ENCODE results near the gene ATP8A2. TPM values are rescaled to one million over a fixed set of nuclear protein-coding genes. Genes with fewer than 3 reads are reported as not detected.

Gene ATP8A2
- total and polyA plus RNA-seq, 2 of the 8 experiments (the other 6 are each of a cell fraction or from before 2014, with no cell fraction given), result 2.4 to 8.3 TPM

DNA sequence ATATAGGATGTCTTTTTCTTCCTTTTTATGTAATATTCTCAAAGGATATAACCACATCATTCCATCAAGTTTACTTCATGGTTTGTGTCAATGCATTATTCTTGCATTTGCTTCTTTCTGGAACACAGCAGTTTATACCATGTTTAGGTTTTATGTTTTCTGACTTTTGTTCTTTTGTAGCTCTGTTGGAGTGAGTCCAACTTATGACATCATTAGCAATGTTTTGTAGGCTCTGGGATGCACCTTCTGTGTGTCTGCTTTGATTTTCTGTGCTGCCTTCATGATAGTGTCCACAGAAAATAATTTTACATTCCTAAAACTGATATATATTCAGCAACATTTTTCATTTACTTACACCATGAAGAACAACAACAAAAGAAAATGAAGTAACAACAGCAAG, 611.1 kb downstream of the ATP8A2 start:
- Histone ChIP-seq H3K23me2 (ENCODE audit: low read depth, low read length) (no peaks in the 10 kb centered on the region), H3K9me3 (ENCODE audit: insufficient read depth in 2 of 2, low read depth in 1 of 2, low read length in 1 of 2) (no peaks in the 10 kb centered on the region; a peak in 1 of 4 replicates), H3K18ac (ENCODE audit: extremely low read depth, low read length) (no peak overlapping the region), H3K4me3 (ENCODE audit: extremely low read depth in 1 of 4, insufficient read depth in 2 of 4, low read depth in 3 of 4, low read length in 4 of 4) (no peak overlapping the region), H3K14ac (ENCODE audit: insufficient read length) (no peak overlapping the region), H3K4me1 (replicated peaks in 1 of 4; ENCODE audit: control insufficient read depth in 3 of 4, insufficient read depth in 4 of 4, low read length in 3 of 4) (peaks cover 0 to 8% (median 5%) of the 10 kb centered on the region in 4 experiments; a peak in 5 of 7 replicates), H2BK120ac (replicated peaks; ENCODE audit: low read depth, low read length) (no peak overlapping the region), H4K5ac (ENCODE audit: insufficient read length, low read depth, low read length) (no peak overlapping the region), H2BK15ac (ENCODE audit: low read length) (no peak overlapping the region), H3K4ac (replicated peaks; ENCODE audit: insufficient read length, low read depth, low read length) (no peak overlapping the region), H2AK5ac (ENCODE audit: low read depth, low read length) (no peak overlapping the region), H2AFZ (ENCODE audit: low read length) (no peak overlapping the region), H2BK5ac (ENCODE audit: low read depth, low read length) (no peak overlapping the region), H2BK20ac (ENCODE audit: low read length) (no peak overlapping the region), H3K27ac (ENCODE audit: low read depth, low read length) (no peak overlapping the region), H4K20me1 (replicated peaks in 1 of 2; ENCODE audit: control insufficient read depth in 1 of 2, insufficient read depth in 2 of 2, low read length in 2 of 2) (no peaks in the 10 kb centered on the region), H3K79me1 (ENCODE audit: low read depth, low read length) (no peaks in the 10 kb centered on the region), H3K27me3 (replicated peaks in 1 of 4; ENCODE audit: control insufficient read depth in 3 of 4, extremely low read depth in 1 of 4, insufficient read depth in 3 of 4, low read length in 3 of 4) (no peaks in the 10 kb centered on the region), H4K91ac (replicated peaks; ENCODE audit: insufficient read length, low read length) (no peak overlapping the region), H3K56ac (replicated peaks; ENCODE audit: insufficient read length, low read depth, low read length) (no peak overlapping the region), H3K9ac (replicated peaks in 1 of 4; ENCODE audit: extremely low read depth in 1 of 4, low read depth in 3 of 4, low read length in 3 of 4) (no peak overlapping the region), H3K23ac (ENCODE audit: insufficient read length) (no peak overlapping the region), H3K79me2 (ENCODE audit: control insufficient read depth in 1 of 2, insufficient read depth in 2 of 2, low read length in 2 of 2) (no peaks in the 10 kb centered on the region), H4K8ac (ENCODE audit: extremely low read depth, insufficient read depth, low read length) (no peak overlapping the region), H3K36me3 (ENCODE audit: control insufficient read depth in 2 of 4, insufficient read depth in 4 of 4, low read length in 3 of 4) (no peaks in the 10 kb centered on the region), H3K4me2 (ENCODE audit: insufficient read depth in 1 of 2, low read depth in 2 of 2, low read length in 2 of 2) (no peak overlapping the region), H2BK12ac (ENCODE audit: low read depth, low read length) (no peak overlapping the region)
- FAIRE-seq, result no peak
- ChIA-PET CTCF (ENCODE audit: partially characterized antibody) (no interaction called here), POLR2A (ENCODE audit: partially characterized antibody) (no interaction called here)
- DNase-seq (ENCODE audit: low read depth in 1 of 2, low spot score in 2 of 2), result no peak
- TF ChIP-seq RNF2 (IDR thresholded peaks at IDR 0.05; ENCODE audit: borderline replicate concordance, low read depth, low read length, missing control alignments, poor library complexity, severe bottlenecking) (no peak), EGR1 (IDR thresholded peaks at IDR 0.05; ENCODE audit: borderline replicate concordance, low read depth, low read length) (no peak), ZNF274 (IDR thresholded peaks at IDR 0.05; ENCODE audit: borderline replicate concordance, extremely low read depth, low read length) (no peak), SIX5 (IDR thresholded peaks at IDR 0.05; ENCODE audit: low read depth, low read length) (no peak), RAD21 (IDR thresholded peaks at IDR 0.05 in 1 of 2, conservative IDR thresholded peaks at IDR 0.05 in 1 of 2; ENCODE audit: low read depth in 2 of 2, low read length in 2 of 2) (no peak), SAP30 (IDR thresholded peaks at IDR 0.05; ENCODE audit: insufficient read depth, insufficient replicate concordance, low read length) (no peak), CHD2 (IDR thresholded peaks at IDR 0.05; ENCODE audit: low read length) (no peak), EZH2 (IDR thresholded peaks at IDR 0.05; ENCODE audit: low read depth, low read length, severe bottlenecking) (no peak), SP1 (IDR thresholded peaks at IDR 0.05; ENCODE audit: low read depth, low read length) (no peak)
- TF ChIP-seq, protein P1, sequence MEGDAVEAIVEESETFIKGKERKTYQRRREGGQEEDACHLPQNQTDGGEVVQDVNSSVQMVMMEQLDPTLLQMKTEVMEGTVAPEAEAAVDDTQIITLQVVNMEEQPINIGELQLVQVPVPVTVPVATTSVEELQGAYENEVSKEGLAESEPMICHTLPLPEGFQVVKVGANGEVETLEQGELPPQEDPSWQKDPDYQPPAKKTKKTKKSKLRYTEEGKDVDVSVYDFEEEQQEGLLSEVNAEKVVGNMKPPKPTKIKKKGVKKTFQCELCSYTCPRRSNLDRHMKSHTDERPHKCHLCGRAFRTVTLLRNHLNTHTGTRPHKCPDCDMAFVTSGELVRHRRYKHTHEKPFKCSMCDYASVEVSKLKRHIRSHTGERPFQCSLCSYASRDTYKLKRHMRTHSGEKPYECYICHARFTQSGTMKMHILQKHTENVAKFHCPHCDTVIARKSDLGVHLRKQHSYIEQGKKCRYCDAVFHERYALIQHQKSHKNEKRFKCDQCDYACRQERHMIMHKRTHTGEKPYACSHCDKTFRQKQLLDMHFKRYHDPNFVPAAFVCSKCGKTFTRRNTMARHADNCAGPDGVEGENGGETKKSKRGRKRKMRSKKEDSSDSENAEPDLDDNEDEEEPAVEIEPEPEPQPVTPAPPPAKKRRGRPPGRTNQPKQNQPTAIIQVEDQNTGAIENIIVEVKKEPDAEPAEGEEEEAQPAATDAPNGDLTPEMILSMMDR (IDR thresholded peaks at IDR 0.05; ENCODE audit: control extremely low read depth in 1 of 3, insufficient read depth in 1 of 3, low read depth in 1 of 3, low read length in 3 of 3), result no peak
- TF ChIP-seq, protein P2, sequence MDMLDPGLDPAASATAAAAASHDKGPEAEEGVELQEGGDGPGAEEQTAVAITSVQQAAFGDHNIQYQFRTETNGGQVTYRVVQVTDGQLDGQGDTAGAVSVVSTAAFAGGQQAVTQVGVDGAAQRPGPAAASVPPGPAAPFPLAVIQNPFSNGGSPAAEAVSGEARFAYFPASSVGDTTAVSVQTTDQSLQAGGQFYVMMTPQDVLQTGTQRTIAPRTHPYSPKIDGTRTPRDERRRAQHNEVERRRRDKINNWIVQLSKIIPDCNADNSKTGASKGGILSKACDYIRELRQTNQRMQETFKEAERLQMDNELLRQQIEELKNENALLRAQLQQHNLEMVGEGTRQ (IDR thresholded peaks at IDR 0.05; ENCODE audit: low read length), result no peak

Data from H1 (cell line).